ENCODE measurements around the gene MZF1.

MZF1 gene

GRCh38 chr19:58513694-58514563, 59.2 kb downstream of the MZF1 start:
- peak; percentile 96 for TF ChIP-seq CTCF (conservative IDR thresholded peaks at IDR 0.05; ENCODE audit: low read depth)
- ChIA-PET CTCF (interaction anchor here (0.6 to 0.7 kb wide), 6 partner anchors 14 to 292 kb away, joined by 3 to 4 read pairs (median 3); partner anchors contain the start of gene TRIM28), POLR2A (ENCODE audit: low non-redundant PET) (interaction anchor here (0.6 to 1.7 kb wide), 3 partner anchors 14 to 41 kb away, joined by 3 to 5 read pairs (median 3); partner anchors contain the start of gene CHMP2A)
- DNase-seq (ENCODE audit: low spot score): peak; percentile 76
- H3K27ac ChIP-seq: peak overlapping the region; percentile 77

GRCh38 chr19:58513213-58513693, 59.9 kb downstream of the MZF1 start:
- ChIA-PET CTCF (interaction anchor here (0.7 kb wide), 1 partner anchor 61 kb away, joined by 3 read pairs; no protein-coding TSS in a partner anchor), POLR2A (ENCODE audit: low non-redundant PET) (interaction anchor here (0.6 to 1.7 kb wide), 3 partner anchors 13 to 42 kb away, joined by 3 to 5 read pairs (median 3); partner anchors contain the start of gene CHMP2A)
- H3K27ac ChIP-seq: peak overlapping the region; percentile 77
- no peak for TF ChIP-seq CTCF (conservative IDR thresholded peaks at IDR 0.05; ENCODE audit: low read depth)
- no peak for DNase-seq (ENCODE audit: low spot score)
